ENCODE measurements around the gene MSI2.

- TF ChIP-seq POLR2A (IDR thresholded peaks at IDR 0.05) = no peak
- TF ChIP-seq, protein P1, sequence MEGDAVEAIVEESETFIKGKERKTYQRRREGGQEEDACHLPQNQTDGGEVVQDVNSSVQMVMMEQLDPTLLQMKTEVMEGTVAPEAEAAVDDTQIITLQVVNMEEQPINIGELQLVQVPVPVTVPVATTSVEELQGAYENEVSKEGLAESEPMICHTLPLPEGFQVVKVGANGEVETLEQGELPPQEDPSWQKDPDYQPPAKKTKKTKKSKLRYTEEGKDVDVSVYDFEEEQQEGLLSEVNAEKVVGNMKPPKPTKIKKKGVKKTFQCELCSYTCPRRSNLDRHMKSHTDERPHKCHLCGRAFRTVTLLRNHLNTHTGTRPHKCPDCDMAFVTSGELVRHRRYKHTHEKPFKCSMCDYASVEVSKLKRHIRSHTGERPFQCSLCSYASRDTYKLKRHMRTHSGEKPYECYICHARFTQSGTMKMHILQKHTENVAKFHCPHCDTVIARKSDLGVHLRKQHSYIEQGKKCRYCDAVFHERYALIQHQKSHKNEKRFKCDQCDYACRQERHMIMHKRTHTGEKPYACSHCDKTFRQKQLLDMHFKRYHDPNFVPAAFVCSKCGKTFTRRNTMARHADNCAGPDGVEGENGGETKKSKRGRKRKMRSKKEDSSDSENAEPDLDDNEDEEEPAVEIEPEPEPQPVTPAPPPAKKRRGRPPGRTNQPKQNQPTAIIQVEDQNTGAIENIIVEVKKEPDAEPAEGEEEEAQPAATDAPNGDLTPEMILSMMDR (IDR thresholded peaks at IDR 0.05) = no peak
Measured at GRCh38 chr17:57445772-57446472, 189.6 kb downstream of the MSI2 start.

Measured in adrenal gland (tissue), 5 donors.